GM12878 (cell line): ENCODE results near the gene KLHL3. TPM values are rescaled to one million over a fixed set of nuclear protein-coding genes. Genes with fewer than 3 reads are reported as not detected.

Experiments
- ATAC-seq: fragments of 200-7000 bp; cut with Tn5 transposase; 3 replicates; pipeline ENCODE4 v1.9.1; 2020; ENCODE audit warnings: mild to moderate bottlenecking, moderate library complexity
- BruUV-seq: library from RNA; stranded (reverse); fragments of 400-500 nt; replicated peaks from 2 replicates; lab custom pipeline; 2021; lab: Mats Ljungman, UMichigan
- CTCF ChIA-PET: fragments of 300-600 bp; sonication (Branson Sonifier 250); formaldehyde crosslinking; extraction: SDS; loops from one replicate; lab custom pipeline; 2021; ENCODE audit warnings: inconsistent platforms; lab: Yijun Ruan, JAX
- POLR2A ChIA-PET: fragments of 350-600 bp; formaldehyde crosslinking; extraction: SDS; loops from one replicate; lab custom pipeline; 2021; ENCODE audit warnings: inconsistent platforms; lab: Charles Lee
- RAD21 ChIA-PET: fragments of 300-600 bp; sonication (Branson Sonifier 250); formaldehyde crosslinking; loops from one replicate; lab custom pipeline; 2023; ENCODE audit warnings: antibody characterized with exemption; ENCODE audit not compliant: unreplicated experiment; lab: Charles Lee
- SMC1A ChIA-PET: fragments of 300-600 bp; sonication (Branson Sonifier 250); formaldehyde crosslinking; loops from one replicate; lab custom pipeline; 2023; ENCODE audit not compliant: unreplicated experiment, uncharacterized antibody; lab: Charles Lee
- DNase-seq: peaks from one replicate; pipeline ENCODE4 v3.0.0-alpha.2; 2011; ENCODE audit warnings: low read depth, low spot score
- FAIRE-seq: peaks from 3 replicates; lab custom pipeline; 2011; peaks lifted over from hg19 to GRCh38; lab: Jason Lieb, UNC
- H2AFZ ChIP-seq: 2 replicates; pipeline ENCODE4 v1.6.0; 2011; ENCODE audit warnings: low read depth, low read length, control low read depth; ENCODE audit not compliant: control insufficient read depth
- H3K27ac ChIP-seq: 2 replicates; pipeline ENCODE4 v1.5.1; 2011; ENCODE audit warnings: control low read depth; ENCODE audit not compliant: control insufficient read depth, insufficient read depth
- H3K27me3 ChIP-seq, 2 experiments: replicated peaks in 1 of 2; 2 replicates each; pipeline versions ENCODE4 v1.6.0 to v1.6.1; 2011; ENCODE audit warnings: low read length in 1 of 2; ENCODE audit not compliant: control insufficient read depth in 2 of 2, insufficient read depth in 2 of 2
- H3K36me3 ChIP-seq, 2 experiments: 2 replicates each; pipeline ENCODE4 v1.5.1; 2011; ENCODE audit warnings: low read length in 1 of 2; ENCODE audit not compliant: control insufficient read depth in 2 of 2, insufficient read depth in 2 of 2
- H3K4me1 ChIP-seq: 2 replicates; pipeline ENCODE4 v1.6.1; 2011; ENCODE audit warnings: mild to moderate bottlenecking, low read length, moderate library complexity, mixed read lengths; ENCODE audit not compliant: control insufficient read depth, insufficient read depth
- H3K4me2 ChIP-seq: 2 replicates; pipeline ENCODE4 v1.6.0; 2011; ENCODE audit warnings: control low read depth; ENCODE audit not compliant: control insufficient read depth, insufficient read depth
- H3K4me3 ChIP-seq: fragments of 200-600 bp; sonication (generic); 2 replicates; pipeline ENCODE4 v1.5.1; 2016
- H3K79me2 ChIP-seq: 2 replicates; pipeline ENCODE4 v1.6.0; 2011; ENCODE audit warnings: low read length; ENCODE audit not compliant: control insufficient read depth, insufficient read depth
- H3K9ac ChIP-seq: 2 replicates; pipeline ENCODE4 v1.8.0; 2011; ENCODE audit warnings: low read length, control low read depth, mixed read lengths; ENCODE audit not compliant: control insufficient read depth, insufficient read depth
- H3K9me3 ChIP-seq: replicated peaks from 3 replicates; pipeline ENCODE4 v1.5.1; 2011; ENCODE audit warnings: mild to moderate bottlenecking, low read length; ENCODE audit not compliant: control insufficient read depth, insufficient read depth
- H4K20me1 ChIP-seq: 2 replicates; pipeline ENCODE4 v1.6.0; 2011; ENCODE audit not compliant: control insufficient read depth, insufficient read depth
- CHD4 ChIP-seq: fragments of 200-600 bp; sonication (generic); IDR thresholded peaks from 2 replicates; pipeline ENCODE4 v1.6.1; 2016; ENCODE audit warnings: mild to moderate bottlenecking
- KAT2A ChIP-seq: conservative IDR thresholded peaks from 2 replicates; pipeline ENCODE4 v1.6.1; 2011; ENCODE audit warnings: low read depth, low read length; ENCODE audit not compliant: control insufficient read depth
- KDM1A ChIP-seq: fragments of 200-600 bp; sonication (generic); IDR thresholded peaks from 2 replicates; pipeline ENCODE4 v1.6.1; 2016; ENCODE audit warnings: borderline replicate concordance
- NR2F1 ChIP-seq: fragments of 450-650 bp; conservative IDR thresholded peaks from 2 replicates; pipeline ENCODE4 v1.6.1; 2017; ENCODE audit warnings: mild to moderate bottlenecking
- SP1 ChIP-seq: IDR thresholded peaks from one replicate; pipeline ENCODE4 v1.6.1; 2011; ENCODE audit warnings: low read depth, low read length
- SREBF1 ChIP-seq: IDR thresholded peaks from 2 replicates; pipeline ENCODE4 v1.6.1; 2012; ENCODE audit warnings: mild to moderate bottlenecking, low read length
- STAT3 ChIP-seq: IDR thresholded peaks from 2 replicates; pipeline ENCODE4 v1.6.1; 2011; ENCODE audit warnings: low read depth, low read length, improper control_type of control experiment
- TAF1 ChIP-seq: IDR thresholded peaks from 2 replicates; pipeline ENCODE4 v1.6.1; 2011; ENCODE audit warnings: mild to moderate bottlenecking, low read depth, low read length, borderline replicate concordance
- TCF7 ChIP-seq: IDR thresholded peaks from 2 replicates; pipeline ENCODE4 v1.6.1; 2014; ENCODE audit warnings: antibody characterized with exemption, borderline replicate concordance
- WGBS: methylation state at CpG from one replicate; pipeline ENCODE4 v1.1.6; 2016; ENCODE audit warnings: low lambda C conversion rate; ENCODE audit not compliant: insufficient replicate concordance, insufficient coverage; ENCODE audit errors: missing lambda C conversion rate; 5-methylcytosine and 5-hydroxymethylcytosine counted together
- in situ Hi-C: fragments of 300-500 bp; cut with MboI; formaldehyde crosslinking; loops from 9 replicates; pipeline ENCODE4 v1.14.3; 2018; ENCODE audit warnings: mixed read lengths
- intact Hi-C: fragments of 100-400 bp; cut with micrococcal nuclease; formaldehyde crosslinking; loops from one replicate; pipeline ENCODE4 v1.14.2; 2022; ENCODE audit not compliant: unreplicated experiment
- polyA plus RNA-seq, 11 experiments: library from polyadenylated mRNA; depleted of rRNA in 4 of 11; unstranded in 6 of 11; stranded (reverse) in 5 of 11; fragments of >200 nt; fragmentation: Nextera tagmentation in 4 of 11; fragmentation: Illumina TruSeq in 1 of 11; extraction: Ambion mirVana in 4 of 11; extraction: Trizol in 1 of 11; gene quantifications; 1 replicate in 1 of 11; 2 replicates in 10 of 11; pipeline versions ENCODE4 v1.2.1 to v1.2.3, GENCODE V29; 2011 to 2016; ENCODE audit warnings: inconsistent platforms in 2 of 11, missing spikeins in 2 of 11, low read depth in 1 of 11
- total RNA-seq, 4 experiments: library from RNA; depleted of rRNA in 3 of 4; stranded (reverse); fragments of >200 nt in 3 of 4; fragmentation: Illumina TruSeq in 1 of 4; extraction: Trizol in 1 of 4; gene quantifications; 2 replicates each; pipeline versions ENCODE4 v1.2.1 to v1.2.3, GENCODE V29; 2013 to 2021
- TF ChIP-seq, protein P1 (sequence below), 3 experiments: IDR thresholded peaks in 2 of 3; conservative IDR thresholded peaks in 1 of 3; 2 replicates each; pipeline ENCODE4 v1.5.1; 2011; ENCODE audit warnings: low read depth in 3 of 3, low read length in 3 of 3, mild to moderate bottlenecking in 3 of 3, control low read depth in 2 of 3, moderate library complexity in 2 of 3, inconsistent platforms in 1 of 3, mixed read lengths in 1 of 3; ENCODE audit not compliant: control insufficient read depth in 2 of 3, insufficient read depth in 1 of 3; ENCODE audit errors: extremely low read depth in 1 of 3
- TF ChIP-seq, protein P2 (sequence below): fragments of 450-650 bp; IDR thresholded peaks from 2 replicates; pipeline ENCODE4 v1.6.1; 2017; ENCODE audit warnings: mild to moderate bottlenecking, moderate library complexity
- TF ChIP-seq, protein P3 (sequence below): fragments of 450-650 bp; formaldehyde crosslinking; IDR thresholded peaks from 2 replicates; pipeline ENCODE4 v1.4.0; 2020; ENCODE audit warnings: mild to moderate bottlenecking, moderate library complexity

The KLHL3 gene
- total and polyA plus RNA-seq, 10 of the 15 experiments (the other 5 are each of a cell fraction or from before 2014, with no cell fraction given): 1.7 to 11.7 (median 5.6) TPM

GRCh38 chr5:137582218-137582617 is 153.7 kb downstream of the KLHL3 start (continued):
- TF ChIP-seq, protein P1, sequence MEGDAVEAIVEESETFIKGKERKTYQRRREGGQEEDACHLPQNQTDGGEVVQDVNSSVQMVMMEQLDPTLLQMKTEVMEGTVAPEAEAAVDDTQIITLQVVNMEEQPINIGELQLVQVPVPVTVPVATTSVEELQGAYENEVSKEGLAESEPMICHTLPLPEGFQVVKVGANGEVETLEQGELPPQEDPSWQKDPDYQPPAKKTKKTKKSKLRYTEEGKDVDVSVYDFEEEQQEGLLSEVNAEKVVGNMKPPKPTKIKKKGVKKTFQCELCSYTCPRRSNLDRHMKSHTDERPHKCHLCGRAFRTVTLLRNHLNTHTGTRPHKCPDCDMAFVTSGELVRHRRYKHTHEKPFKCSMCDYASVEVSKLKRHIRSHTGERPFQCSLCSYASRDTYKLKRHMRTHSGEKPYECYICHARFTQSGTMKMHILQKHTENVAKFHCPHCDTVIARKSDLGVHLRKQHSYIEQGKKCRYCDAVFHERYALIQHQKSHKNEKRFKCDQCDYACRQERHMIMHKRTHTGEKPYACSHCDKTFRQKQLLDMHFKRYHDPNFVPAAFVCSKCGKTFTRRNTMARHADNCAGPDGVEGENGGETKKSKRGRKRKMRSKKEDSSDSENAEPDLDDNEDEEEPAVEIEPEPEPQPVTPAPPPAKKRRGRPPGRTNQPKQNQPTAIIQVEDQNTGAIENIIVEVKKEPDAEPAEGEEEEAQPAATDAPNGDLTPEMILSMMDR (IDR thresholded peaks at IDR 0.05 in 2 of 3, conservative IDR thresholded peaks at IDR 0.05 in 1 of 3; ENCODE audit: control insufficient read depth in 2 of 3, extremely low read depth in 1 of 3, insufficient read depth in 1 of 3, low read depth in 3 of 3, low read length in 3 of 3): no peak

GRCh38 chr5:137581776-137582175 is 154.1 kb downstream of the KLHL3 start:
- intact Hi-C loops: no loop called here
- Histone ChIP-seq H3K27ac (no peak overlapping the region), H3K27me3 (no peaks in the 10 kb centered on the region), H3K36me3 (no peaks in the 10 kb centered on the region), H3K4me3 (no peak overlapping the region), H3K79me2 (no peaks in the 10 kb centered on the region), H2AFZ (no peak overlapping the region), H3K9ac (no peak overlapping the region), H4K20me1 (no peaks in the 10 kb centered on the region), H3K4me2 (no peak overlapping the region), H3K9me3 (no peaks in the 10 kb centered on the region), H3K4me1 (no peaks in the 10 kb centered on the region)
- FAIRE-seq: no peak
- ChIA-PET POLR2A (interaction anchor here (0.6 kb wide), 1 partner anchor 13 kb away, joined by 9 read pairs; no protein-coding TSS in a partner anchor), SMC1A (no interaction called here), RAD21 (no interaction called here), CTCF (no interaction called here)
- no TSS peak for BruUV-seq
- in situ Hi-C loops: no loop called here
- no peak for ATAC-seq
- no peak for DNase-seq
- WGBS: 38% methylated on average over 6 of the region's 6 CpGs
- TF ChIP-seq, protein P2, sequence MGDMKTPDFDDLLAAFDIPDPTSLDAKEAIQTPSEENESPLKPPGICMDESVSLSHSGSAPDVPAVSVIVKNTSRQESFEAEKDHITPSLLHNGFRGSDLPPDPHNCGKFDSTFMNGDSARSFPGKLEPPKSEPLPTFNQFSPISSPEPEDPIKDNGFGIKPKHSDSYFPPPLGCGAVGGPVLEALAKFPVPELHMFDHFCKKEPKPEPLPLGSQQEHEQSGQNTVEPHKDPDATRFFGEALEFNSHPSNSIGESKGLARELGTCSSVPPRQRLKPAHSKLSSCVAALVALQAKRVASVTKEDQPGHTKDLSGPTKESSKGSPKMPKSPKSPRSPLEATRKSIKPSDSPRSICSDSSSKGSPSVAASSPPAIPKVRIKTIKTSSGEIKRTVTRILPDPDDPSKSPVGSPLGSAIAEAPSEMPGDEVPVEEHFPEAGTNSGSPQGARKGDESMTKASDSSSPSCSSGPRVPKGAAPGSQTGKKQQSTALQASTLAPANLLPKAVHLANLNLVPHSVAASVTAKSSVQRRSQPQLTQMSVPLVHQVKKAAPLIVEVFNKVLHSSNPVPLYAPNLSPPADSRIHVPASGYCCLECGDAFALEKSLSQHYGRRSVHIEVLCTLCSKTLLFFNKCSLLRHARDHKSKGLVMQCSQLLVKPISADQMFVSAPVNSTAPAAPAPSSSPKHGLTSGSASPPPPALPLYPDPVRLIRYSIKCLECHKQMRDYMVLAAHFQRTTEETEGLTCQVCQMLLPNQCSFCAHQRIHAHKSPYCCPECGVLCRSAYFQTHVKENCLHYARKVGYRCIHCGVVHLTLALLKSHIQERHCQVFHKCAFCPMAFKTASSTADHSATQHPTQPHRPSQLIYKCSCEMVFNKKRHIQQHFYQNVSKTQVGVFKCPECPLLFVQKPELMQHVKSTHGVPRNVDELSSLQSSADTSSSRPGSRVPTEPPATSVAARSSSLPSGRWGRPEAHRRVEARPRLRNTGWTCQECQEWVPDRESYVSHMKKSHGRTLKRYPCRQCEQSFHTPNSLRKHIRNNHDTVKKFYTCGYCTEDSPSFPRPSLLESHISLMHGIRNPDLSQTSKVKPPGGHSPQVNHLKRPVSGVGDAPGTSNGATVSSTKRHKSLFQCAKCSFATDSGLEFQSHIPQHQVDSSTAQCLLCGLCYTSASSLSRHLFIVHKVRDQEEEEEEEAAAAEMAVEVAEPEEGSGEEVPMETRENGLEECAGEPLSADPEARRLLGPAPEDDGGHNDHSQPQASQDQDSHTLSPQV: no peak
- TF ChIP-seq TAF1: no peak
- TF ChIP-seq NR2F1: no peak
- no peak for TF ChIP-seq KDM1A
- TF ChIP-seq SREBF1: no peak
- TF ChIP-seq TCF7: no peak
- TF ChIP-seq, protein P3, sequence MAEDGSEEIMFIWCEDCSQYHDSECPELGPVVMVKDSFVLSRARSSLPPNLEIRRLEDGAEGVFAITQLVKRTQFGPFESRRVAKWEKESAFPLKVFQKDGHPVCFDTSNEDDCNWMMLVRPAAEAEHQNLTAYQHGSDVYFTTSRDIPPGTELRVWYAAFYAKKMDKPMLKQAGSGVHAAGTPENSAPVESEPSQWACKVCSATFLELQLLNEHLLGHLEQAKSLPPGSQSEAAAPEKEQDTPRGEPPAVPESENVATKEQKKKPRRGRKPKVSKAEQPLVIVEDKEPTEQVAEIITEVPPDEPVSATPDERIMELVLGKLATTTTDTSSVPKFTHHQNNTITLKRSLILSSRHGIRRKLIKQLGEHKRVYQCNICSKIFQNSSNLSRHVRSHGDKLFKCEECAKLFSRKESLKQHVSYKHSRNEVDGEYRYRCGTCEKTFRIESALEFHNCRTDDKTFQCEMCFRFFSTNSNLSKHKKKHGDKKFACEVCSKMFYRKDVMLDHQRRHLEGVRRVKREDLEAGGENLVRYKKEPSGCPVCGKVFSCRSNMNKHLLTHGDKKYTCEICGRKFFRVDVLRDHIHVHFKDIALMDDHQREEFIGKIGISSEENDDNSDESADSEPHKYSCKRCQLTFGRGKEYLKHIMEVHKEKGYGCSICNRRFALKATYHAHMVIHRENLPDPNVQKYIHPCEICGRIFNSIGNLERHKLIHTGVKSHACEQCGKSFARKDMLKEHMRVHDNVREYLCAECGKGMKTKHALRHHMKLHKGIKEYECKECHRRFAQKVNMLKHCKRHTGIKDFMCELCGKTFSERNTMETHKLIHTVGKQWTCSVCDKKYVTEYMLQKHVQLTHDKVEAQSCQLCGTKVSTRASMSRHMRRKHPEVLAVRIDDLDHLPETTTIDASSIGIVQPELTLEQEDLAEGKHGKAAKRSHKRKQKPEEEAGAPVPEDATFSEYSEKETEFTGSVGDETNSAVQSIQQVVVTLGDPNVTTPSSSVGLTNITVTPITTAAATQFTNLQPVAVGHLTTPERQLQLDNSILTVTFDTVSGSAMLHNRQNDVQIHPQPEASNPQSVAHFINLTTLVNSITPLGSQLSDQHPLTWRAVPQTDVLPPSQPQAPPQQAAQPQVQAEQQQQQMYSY (CRISPR knock-in tag): no peak
- no peak for TF ChIP-seq STAT3
- no peak for TF ChIP-seq CHD4
- TF ChIP-seq SP1: no peak
- no peak for TF ChIP-seq KAT2A
